ENCODE results near the gene GRID2.
"Not testable (repeated sequence)": the region's sequence is repeated elsewhere in the genome, so short reads cannot be mapped to it uniquely, and the experiment has no call there.

GRID2 gene

GRCh38 chr4:93359586-93359985, 1055.8 kb downstream of the GRID2 start:
- no peak overlapping the region for H3K4me3 ChIP-seq (ENCODE audit: low read length)
- H3K9me3 ChIP-seq (replicated peaks; ENCODE audit: insufficient read depth, low read length): no peaks in the 10 kb centered on the region
- TF ChIP-seq CTCF (IDR thresholded peaks at IDR 0.05; ENCODE audit: low read length) (no peak), EZH2phosphoT487 (IDR thresholded peaks at IDR 0.05; ENCODE audit: low read length) (no peak), EZH2 (optimal IDR thresholded peaks at IDR 0.05; ENCODE audit: low read depth, low read length) (no peak)
- no peaks in the 10 kb centered on the region for H3F3A ChIP-seq (ENCODE audit: insufficient read depth, low read length)
- DNase-seq: no peak
- H3K27ac ChIP-seq (ENCODE audit: low read length): no peak overlapping the region
- no peaks in the 10 kb centered on the region for H3K36me3 ChIP-seq (replicated peaks; ENCODE audit: insufficient read depth, low read length)
- H3K27me3 ChIP-seq (replicated peaks; ENCODE audit: insufficient read depth, low read length): no peaks in the 10 kb centered on the region
- H4K20me1 ChIP-seq (ENCODE audit: insufficient read depth, low read length): no peaks in the 10 kb centered on the region
- H3K4me2 ChIP-seq (ENCODE audit: low read depth, low read length): no peak overlapping the region
- H3K4me1 ChIP-seq (ENCODE audit: low read length): no peaks in the 10 kb centered on the region
- H3K79me2 ChIP-seq (ENCODE audit: low read length): no peaks in the 10 kb centered on the region
- H3K9me2 ChIP-seq (replicated peaks; ENCODE audit: insufficient read depth, low read length): no peaks in the 10 kb centered on the region
- no peak overlapping the region for H2AFZ ChIP-seq (ENCODE audit: low read length)
- no peak overlapping the region for H3K9ac ChIP-seq (ENCODE audit: low read length)

- not testable (repeated sequence) for H3K9me2 ChIP-seq (replicated peaks; ENCODE audit: insufficient read depth, low read length); H3K4me3 ChIP-seq (ENCODE audit: low read length); H2AFZ ChIP-seq (ENCODE audit: low read length); H3K27me3 ChIP-seq (replicated peaks; ENCODE audit: insufficient read depth, low read length); H3K4me2 ChIP-seq (ENCODE audit: low read depth, low read length); H3K9ac ChIP-seq (ENCODE audit: low read length); H3K9me3 ChIP-seq (replicated peaks; ENCODE audit: insufficient read depth, low read length); H3F3A ChIP-seq (ENCODE audit: insufficient read depth, low read length); H3K36me3 ChIP-seq (replicated peaks; ENCODE audit: insufficient read depth, low read length); H4K20me1 ChIP-seq (ENCODE audit: insufficient read depth, low read length); H3K79me2 ChIP-seq (ENCODE audit: low read length); DNase-seq; H3K27ac ChIP-seq (ENCODE audit: low read length); H3K4me1 ChIP-seq (ENCODE audit: low read length)
Measured at GRCh38 chr4:93366169-93366755, 1062.5 kb downstream of the GRID2 start.

- Histone ChIP-seq H3K9me2 (replicated peaks; ENCODE audit: insufficient read depth, low read length) (no peaks in the 10 kb centered on the region), H3K27ac (ENCODE audit: low read length) (no peak overlapping the region), H2AFZ (ENCODE audit: low read length) (no peak overlapping the region), H3K4me3 (ENCODE audit: low read length) (no peak overlapping the region), H3K4me2 (ENCODE audit: low read depth, low read length) (no peak overlapping the region), H3K4me1 (ENCODE audit: low read length) (no peaks in the 10 kb centered on the region), H3K27me3 (replicated peaks; ENCODE audit: insufficient read depth, low read length) (no peaks in the 10 kb centered on the region), H4K20me1 (ENCODE audit: insufficient read depth, low read length) (no peaks in the 10 kb centered on the region), H3K79me2 (ENCODE audit: low read length) (no peaks in the 10 kb centered on the region), H3K36me3 (replicated peaks; ENCODE audit: insufficient read depth, low read length) (no peaks in the 10 kb centered on the region), H3K9me3 (replicated peaks; ENCODE audit: insufficient read depth, low read length) (no peaks in the 10 kb centered on the region), H3K9ac (ENCODE audit: low read length) (no peak overlapping the region), H3F3A (ENCODE audit: insufficient read depth, low read length) (no peaks in the 10 kb centered on the region)
- TF ChIP-seq CTCF (IDR thresholded peaks at IDR 0.05; ENCODE audit: low read length): no peak
- no peak for TF ChIP-seq EZH2 (optimal IDR thresholded peaks at IDR 0.05; ENCODE audit: low read depth, low read length)
- no peak for TF ChIP-seq EZH2phosphoT487 (IDR thresholded peaks at IDR 0.05; ENCODE audit: low read length)
- DNase-seq: no peak
Measured at GRCh38 chr4:93368968-93369367, 1065.2 kb downstream of the GRID2 start.

GRCh38 chr4:93370256-93370655, 1066.5 kb downstream of the GRID2 start:
- Histone ChIP-seq H3K27me3 (replicated peaks; ENCODE audit: insufficient read depth, low read length) (no peaks in the 10 kb centered on the region), H3K4me2 (ENCODE audit: low read depth, low read length) (no peak overlapping the region), H3K9me2 (replicated peaks; ENCODE audit: insufficient read depth, low read length) (no peaks in the 10 kb centered on the region), H3K4me3 (ENCODE audit: low read length) (no peak overlapping the region), H3K36me3 (replicated peaks; ENCODE audit: insufficient read depth, low read length) (no peaks in the 10 kb centered on the region), H3K4me1 (ENCODE audit: low read length) (no peaks in the 10 kb centered on the region), H3K27ac (ENCODE audit: low read length) (no peak overlapping the region), H4K20me1 (ENCODE audit: insufficient read depth, low read length) (no peaks in the 10 kb centered on the region), H3K9ac (ENCODE audit: low read length) (no peak overlapping the region), H3F3A (ENCODE audit: insufficient read depth, low read length) (no peaks in the 10 kb centered on the region), H3K79me2 (ENCODE audit: low read length) (no peaks in the 10 kb centered on the region), H2AFZ (ENCODE audit: low read length) (no peak overlapping the region), H3K9me3 (replicated peaks; ENCODE audit: insufficient read depth, low read length) (no peaks in the 10 kb centered on the region)
- no peak for DNase-seq
- no peak for TF ChIP-seq EZH2phosphoT487 (IDR thresholded peaks at IDR 0.05; ENCODE audit: low read length)
- no peak for TF ChIP-seq EZH2 (optimal IDR thresholded peaks at IDR 0.05; ENCODE audit: low read depth, low read length)
- TF ChIP-seq CTCF (IDR thresholded peaks at IDR 0.05; ENCODE audit: low read length): no peak

All from MM.1S (cell line).